ENCODE results near the gene CAMKV.

GRCh38 chr3:49859576-49860305 lies 10.0 kb downstream of the CAMKV start:
- TF ChIP-seq YY1 (IDR thresholded peaks at IDR 0.05; ENCODE audit: insufficient read depth, insufficient read length) (no peak), SUZ12 (IDR thresholded peaks at IDR 0.05; ENCODE audit: extremely low read depth, insufficient read depth, insufficient read length) (no peak), ZNF274 (IDR thresholded peaks at IDR 0.05; ENCODE audit: low read depth, low read length) (no peak)

Data from NT2/D1 (cell line).